ENCODE data around the gene CD53.

The CD53 gene

GRCh38 chr1:110878591-110878990 lies 5.6 kb downstream of the CD53 start (continued):
- TF ChIP-seq TSHZ2 (CRISPR knock-in tag; IDR thresholded peaks at IDR 0.05) (no peak), ZFP3 (CRISPR knock-in tag; IDR thresholded peaks at IDR 0.05) (no peak), ISL1 (CRISPR knock-in tag; IDR thresholded peaks at IDR 0.05) (no peak), ARNTL (CRISPR knock-in tag; IDR thresholded peaks at IDR 0.05; ENCODE audit: borderline replicate concordance, low read depth) (no peak), ZNF8 (CRISPR knock-in tag; IDR thresholded peaks at IDR 0.05) (no peak), CREB5 (CRISPR knock-in tag; IDR thresholded peaks at IDR 0.05; ENCODE audit: low read depth) (no peak), GLIS3 (CRISPR knock-in tag; IDR thresholded peaks at IDR 0.05) (no peak), TOX (CRISPR knock-in tag; IDR thresholded peaks at IDR 0.05; ENCODE audit: borderline replicate concordance) (no peak)

GRCh38 chr1:110878993-110879392 lies 6.0 kb downstream of the CD53 start:
- ATAC-seq, result no peak
- TF ChIP-seq ARNTL (CRISPR knock-in tag; IDR thresholded peaks at IDR 0.05; ENCODE audit: borderline replicate concordance, low read depth), result no peak
- TF ChIP-seq ZNF8 (CRISPR knock-in tag; IDR thresholded peaks at IDR 0.05), result no peak
- no peak for TF ChIP-seq ZFP3 (CRISPR knock-in tag; IDR thresholded peaks at IDR 0.05)
- no peak for TF ChIP-seq TCF4 (CRISPR knock-in tag; IDR thresholded peaks at IDR 0.05; ENCODE audit: borderline replicate concordance)
- TF ChIP-seq ZC3H10 (CRISPR knock-in tag; IDR thresholded peaks at IDR 0.05), result no peak
- no peak for TF ChIP-seq CREB5 (CRISPR knock-in tag; IDR thresholded peaks at IDR 0.05; ENCODE audit: low read depth)
- no peak for TF ChIP-seq ISL1 (CRISPR knock-in tag; IDR thresholded peaks at IDR 0.05)
- TF ChIP-seq CSDC2 (CRISPR knock-in tag; IDR thresholded peaks at IDR 0.05), result no peak
- no peak for TF ChIP-seq POU6F1 (CRISPR knock-in tag; IDR thresholded peaks at IDR 0.05; ENCODE audit: borderline replicate concordance, low read depth)
- TF ChIP-seq SNAI2 (CRISPR knock-in tag; IDR thresholded peaks at IDR 0.05), result no peak
- TF ChIP-seq GLIS3 (CRISPR knock-in tag; IDR thresholded peaks at IDR 0.05), result no peak
- no peak for TF ChIP-seq OSR1 (CRISPR knock-in tag; IDR thresholded peaks at IDR 0.05)
- no peak for TF ChIP-seq ZFP30 (CRISPR knock-in tag; IDR thresholded peaks at IDR 0.05)
- no peak for TF ChIP-seq CSRNP3 (CRISPR knock-in tag; IDR thresholded peaks at IDR 0.05)
- TF ChIP-seq BACH2 (CRISPR knock-in tag; IDR thresholded peaks at IDR 0.05; ENCODE audit: borderline replicate concordance), result no peak
- no peak for TF ChIP-seq PPARA (CRISPR knock-in tag; IDR thresholded peaks at IDR 0.05; ENCODE audit: borderline replicate concordance)
- TF ChIP-seq TSHZ2 (CRISPR knock-in tag; IDR thresholded peaks at IDR 0.05), result no peak
- TF ChIP-seq RARB (CRISPR knock-in tag; IDR thresholded peaks at IDR 0.05), result no peak
- TF ChIP-seq TOX (CRISPR knock-in tag; IDR thresholded peaks at IDR 0.05; ENCODE audit: borderline replicate concordance), result no peak
